ENCODE results near the gene LRRC1. TPM values are rescaled to one million over a fixed set of nuclear protein-coding genes. Genes with fewer than 3 reads are reported as not detected.
A peak's percentile ranks its signal among the peaks of the same experiment; 100 is the strongest.

LRRC1 gene
- total and polyA plus RNA-seq, 2 of the 13 experiments (the other 11 are each of a cell fraction or from before 2014, with no cell fraction given) = 15.6 to 27.7 TPM

DNA sequence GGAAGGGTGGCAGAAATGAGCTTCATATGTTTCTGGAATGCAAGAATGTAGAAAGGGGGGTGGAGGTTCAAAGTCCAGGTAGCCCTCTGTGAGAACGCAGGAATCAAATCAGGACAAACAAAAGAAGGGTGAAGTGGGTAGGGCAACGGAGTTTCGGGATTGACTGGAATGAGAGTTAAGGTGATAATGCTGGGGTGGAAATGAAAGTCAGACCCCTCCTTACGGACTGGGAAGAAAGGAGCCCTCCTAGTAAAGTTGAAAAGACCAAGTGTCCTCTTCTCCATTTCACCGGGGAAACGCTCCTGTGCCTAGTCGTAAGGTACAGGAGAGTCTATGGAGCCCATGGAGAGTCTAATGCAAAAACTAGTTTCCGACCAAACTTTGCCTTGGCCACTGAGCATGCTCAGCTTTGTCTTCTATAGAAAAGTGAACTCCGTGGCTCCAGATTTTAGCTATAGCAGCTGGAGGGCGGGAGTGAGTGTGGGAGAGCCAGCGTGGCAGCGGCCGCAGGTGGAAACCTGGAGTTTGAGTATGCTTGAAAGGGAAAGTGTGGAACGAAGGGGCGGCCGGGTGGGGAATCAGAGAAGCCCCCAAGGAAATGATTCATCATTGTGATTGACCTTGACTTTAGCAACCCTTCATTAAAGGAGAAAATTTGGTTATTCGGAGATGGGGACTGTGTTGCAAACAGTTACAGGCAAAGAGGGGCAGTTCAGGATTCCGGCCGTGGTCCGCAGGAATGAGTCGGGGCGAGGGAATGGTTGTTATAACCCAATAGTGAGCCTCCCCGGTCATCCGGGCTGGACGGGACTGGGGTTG, 1.3 kb upstream of the LRRC1 start (continued):
- TF ChIP-seq ZNF615 (CRISPR knock-in tag; IDR thresholded peaks at IDR 0.05; ENCODE audit: borderline replicate concordance) = peak; percentile 49; the same call in 1 of the 2 replicates
- TF ChIP-seq, protein P1, sequence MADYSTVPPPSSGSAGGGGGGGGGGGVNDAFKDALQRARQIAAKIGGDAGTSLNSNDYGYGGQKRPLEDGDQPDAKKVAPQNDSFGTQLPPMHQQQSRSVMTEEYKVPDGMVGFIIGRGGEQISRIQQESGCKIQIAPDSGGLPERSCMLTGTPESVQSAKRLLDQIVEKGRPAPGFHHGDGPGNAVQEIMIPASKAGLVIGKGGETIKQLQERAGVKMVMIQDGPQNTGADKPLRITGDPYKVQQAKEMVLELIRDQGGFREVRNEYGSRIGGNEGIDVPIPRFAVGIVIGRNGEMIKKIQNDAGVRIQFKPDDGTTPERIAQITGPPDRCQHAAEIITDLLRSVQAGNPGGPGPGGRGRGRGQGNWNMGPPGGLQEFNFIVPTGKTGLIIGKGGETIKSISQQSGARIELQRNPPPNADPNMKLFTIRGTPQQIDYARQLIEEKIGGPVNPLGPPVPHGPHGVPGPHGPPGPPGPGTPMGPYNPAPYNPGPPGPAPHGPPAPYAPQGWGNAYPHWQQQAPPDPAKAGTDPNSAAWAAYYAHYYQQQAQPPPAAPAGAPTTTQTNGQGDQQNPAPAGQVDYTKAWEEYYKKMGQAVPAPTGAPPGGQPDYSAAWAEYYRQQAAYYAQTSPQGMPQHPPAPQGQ (CRISPR knock-in tag; IDR thresholded peaks at IDR 0.05; ENCODE audit: borderline replicate concordance) = no peak
- TF ChIP-seq ZNF281 (CRISPR knock-in tag; IDR thresholded peaks at IDR 0.05; ENCODE audit: borderline replicate concordance) = peak; percentile 76
- TF ChIP-seq ZNF30 (CRISPR knock-in tag; IDR thresholded peaks at IDR 0.05) = no peak; the same call in 1 of the 2 replicates
- no peak for TF ChIP-seq NR2F6 (IDR thresholded peaks at IDR 0.05)
- TF ChIP-seq NR2F6 (CRISPR knock-in tag; IDR thresholded peaks at IDR 0.05) = peak; percentile 18; the same call in 1 of the 2 replicates
- TF ChIP-seq NR2F2 (IDR thresholded peaks at IDR 0.05; ENCODE audit: borderline replicate concordance, low read depth) = 0 out of 2 replicates have a peak, but pooled peaks have one; percentile 16
- peak; percentile 67 for TF ChIP-seq DMAP1 (CRISPR knock-in tag; IDR thresholded peaks at IDR 0.05)
- TF ChIP-seq ZNF546 (CRISPR knock-in tag; conservative IDR thresholded peaks at IDR 0.05) = no peak
- TF ChIP-seq FOXC1 (CRISPR knock-in tag; IDR thresholded peaks at IDR 0.05; ENCODE audit: borderline replicate concordance) = peak; percentile 49; the same call in 1 of the 2 replicates
- TF ChIP-seq TEF (CRISPR knock-in tag; IDR thresholded peaks at IDR 0.05) = no peak
- TF ChIP-seq, protein P2, sequence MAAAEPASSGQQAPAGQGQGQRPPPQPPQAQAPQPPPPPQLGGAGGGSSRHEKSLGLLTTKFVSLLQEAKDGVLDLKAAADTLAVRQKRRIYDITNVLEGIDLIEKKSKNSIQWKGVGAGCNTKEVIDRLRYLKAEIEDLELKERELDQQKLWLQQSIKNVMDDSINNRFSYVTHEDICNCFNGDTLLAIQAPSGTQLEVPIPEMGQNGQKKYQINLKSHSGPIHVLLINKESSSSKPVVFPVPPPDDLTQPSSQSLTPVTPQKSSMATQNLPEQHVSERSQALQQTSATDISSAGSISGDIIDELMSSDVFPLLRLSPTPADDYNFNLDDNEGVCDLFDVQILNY (CRISPR knock-in tag; conservative IDR thresholded peaks at IDR 0.05) = no peak
- TF ChIP-seq NR3C1 (CRISPR knock-in tag; IDR thresholded peaks at IDR 0.05) = no peak
- 0 out of 2 replicates have a peak, but pooled peaks have one; percentile 22 for TF ChIP-seq KDM1A (CRISPR knock-in tag; IDR thresholded peaks at IDR 0.05)
- peak; percentile 62 for TF ChIP-seq KAT8 (CRISPR knock-in tag; IDR thresholded peaks at IDR 0.05)
- no peak for TF ChIP-seq BATF2 (CRISPR knock-in tag; IDR thresholded peaks at IDR 0.05)
- no peak for TF ChIP-seq YY1 (IDR thresholded peaks at IDR 0.05; ENCODE audit: insufficient read depth, insufficient replicate concordance, low read depth, low read length)
- peak; percentile 67 for TF ChIP-seq MED1 (CRISPR knock-in tag; IDR thresholded peaks at IDR 0.05)
- TF ChIP-seq MBNL3 (CRISPR knock-in tag; conservative IDR thresholded peaks at IDR 0.05) = no peak
- no peak for TF ChIP-seq ZNF704 (CRISPR knock-in tag; IDR thresholded peaks at IDR 0.05; ENCODE audit: borderline replicate concordance)

All from HepG2 (cell line).